Measurements from ENCODE around the gene PAQR8. TPM values are rescaled to one million over a fixed set of nuclear protein-coding genes. Genes with fewer than 3 reads are reported as not detected.
A peak's percentile ranks its signal among the peaks of the same experiment; 100 is the strongest.

The PAQR8 gene, protein sequence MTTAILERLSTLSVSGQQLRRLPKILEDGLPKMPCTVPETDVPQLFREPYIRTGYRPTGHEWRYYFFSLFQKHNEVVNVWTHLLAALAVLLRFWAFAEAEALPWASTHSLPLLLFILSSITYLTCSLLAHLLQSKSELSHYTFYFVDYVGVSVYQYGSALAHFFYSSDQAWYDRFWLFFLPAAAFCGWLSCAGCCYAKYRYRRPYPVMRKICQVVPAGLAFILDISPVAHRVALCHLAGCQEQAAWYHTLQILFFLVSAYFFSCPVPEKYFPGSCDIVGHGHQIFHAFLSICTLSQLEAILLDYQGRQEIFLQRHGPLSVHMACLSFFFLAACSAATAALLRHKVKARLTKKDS
- total RNA-seq, result 10 to 100 TPM; 25.7 to 26.4 TPM

GRCh38 chr6:52361945-52362442 is at the start of gene PAQR8:
Gene PAQR8 (plus strand): TSS chr6:52362151. CDS start chr6:52403214, 41,063 bp downstream.
- Mint-ChIP-seq H3K9me3 (no peaks in the 10 kb centered on the region), H3K27ac (peak within 1 kb of the TSS; percentile 88), H3K4me3 (peak within 1 kb of the TSS; percentile 95), H3K36me3 (peaks cover 20% of the 10 kb centered on the region), H3K27me3 (no peaks in the 10 kb centered on the region), H3K4me1 (peaks cover 31% of the 10 kb centered on the region)
- DNase-seq (peak; percentile 92), ATAC-seq (ENCODE audit: low read depth) (peak; percentile 89)
- POLR2A ChIA-PET, result interaction anchor here (0.7 to 3.2 kb wide), 27 partner anchors 11 to 102 kb away, joined by 3 to 61 read pairs (median 4); partner anchors contain the start of genes EFHC1 and MCM3

- H3K27ac Mint-ChIP-seq, result no peak overlapping the region
- peaks cover 17% of the 10 kb centered on the region for H3K4me1 Mint-ChIP-seq
- DNase-seq, result no peak
- POLR2A ChIA-PET, result interaction anchor here (1.9 kb wide), 1 partner anchor 50 kb away, joined by 4 read pairs; the partner anchor contains the start of gene PAQR8
- ATAC-seq (ENCODE audit: low read depth), result no peak
- H3K27me3 Mint-ChIP-seq, result no peaks in the 10 kb centered on the region
- H3K9me3 Mint-ChIP-seq, result no peaks in the 10 kb centered on the region
- no peak overlapping the region for H3K4me3 Mint-ChIP-seq
- no peaks in the 10 kb centered on the region for H3K36me3 Mint-ChIP-seq
These were observed 49.5 kb upstream of the PAQR8 start for GRCh38 chr6:52312461-52312860.

GRCh38 chr6:52314752-52315151 is 47.2 kb upstream of the PAQR8 start:
- H3K27ac Mint-ChIP-seq, result peak overlapping the region; percentile 3
- no peak for DNase-seq
- no peaks in the 10 kb centered on the region for H3K27me3 Mint-ChIP-seq
- peaks cover 19% of the 10 kb centered on the region for H3K4me1 Mint-ChIP-seq
- POLR2A ChIA-PET, result no interaction called here
- no peak overlapping the region for H3K4me3 Mint-ChIP-seq
- no peaks in the 10 kb centered on the region for H3K36me3 Mint-ChIP-seq
- no peaks in the 10 kb centered on the region for H3K9me3 Mint-ChIP-seq
- no peak for ATAC-seq (ENCODE audit: low read depth)

DNA sequence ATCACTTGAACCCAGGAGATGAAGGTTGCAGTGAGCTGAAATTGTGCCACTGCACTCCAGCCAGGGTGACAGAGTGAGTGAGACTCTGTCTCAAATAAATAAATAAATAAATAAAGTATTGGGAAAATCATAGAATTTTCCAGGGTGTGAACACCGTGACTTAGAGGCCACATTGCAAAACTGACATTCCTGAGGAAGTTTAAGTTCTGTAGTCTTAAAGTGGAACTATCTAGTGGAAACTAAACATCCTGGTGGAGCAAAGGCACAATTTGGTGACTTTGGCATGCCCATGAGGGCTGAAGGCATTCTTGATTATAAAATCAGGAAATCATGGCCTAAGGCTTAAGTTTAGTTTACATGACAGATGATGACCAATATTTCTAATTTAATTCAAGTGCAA is 44.7 kb upstream of the PAQR8 start:
- DNase-seq (no peak), ATAC-seq (ENCODE audit: low read depth) (no peak)
- Mint-ChIP-seq H3K27me3 (no peaks in the 10 kb centered on the region), H3K27ac (no peak overlapping the region), H3K4me3 (no peak overlapping the region), H3K4me1 (peaks cover 17% of the 10 kb centered on the region), H3K9me3 (no peaks in the 10 kb centered on the region), H3K36me3 (no peaks in the 10 kb centered on the region)
- POLR2A ChIA-PET, result no interaction called here

- Mint-ChIP-seq H3K4me3 (no peak overlapping the region), H3K27ac (no peak overlapping the region), H3K36me3 (no peaks in the 10 kb centered on the region), H3K9me3 (no peaks in the 10 kb centered on the region), H3K27me3 (no peaks in the 10 kb centered on the region), H3K4me1 (peaks cover 13% of the 10 kb centered on the region)
- POLR2A ChIA-PET, result interaction anchor here (0.9 kb wide), 1 partner anchor 13 kb away, joined by 3 read pairs; no protein-coding TSS in a partner anchor
- DNase-seq, result no peak
- ATAC-seq (ENCODE audit: low read depth), result peak; percentile 74
These were observed 43.9 kb upstream of the PAQR8 start for GRCh38 chr6:52317841-52318581.

GRCh38 chr6:52324189-52324588 is 37.8 kb upstream of the PAQR8 start:
- POLR2A ChIA-PET, result no interaction called here
- Mint-ChIP-seq H3K9me3 (no peaks in the 10 kb centered on the region), H3K27me3 (peaks cover 2% of the 10 kb centered on the region), H3K36me3 (no peaks in the 10 kb centered on the region), H3K4me1 (peaks cover 1% of the 10 kb centered on the region), H3K27ac (no peak overlapping the region), H3K4me3 (no peak overlapping the region)
- ATAC-seq (ENCODE audit: low read depth), result no peak
- DNase-seq, result no peak

- POLR2A ChIA-PET, result interaction anchor here (1.0 kb wide), 1 partner anchor 36 kb away, joined by 3 read pairs; the partner anchor contains the start of gene PAQR8
- DNase-seq, result no peak
- ATAC-seq (ENCODE audit: low read depth), result no peak
- peaks cover 1% of the 10 kb centered on the region for H3K4me1 Mint-ChIP-seq
- no peaks in the 10 kb centered on the region for H3K9me3 Mint-ChIP-seq
- no peaks in the 10 kb centered on the region for H3K36me3 Mint-ChIP-seq
- H3K27ac Mint-ChIP-seq, result no peak overlapping the region
- no peak overlapping the region for H3K4me3 Mint-ChIP-seq
- peaks cover 2% of the 10 kb centered on the region for H3K27me3 Mint-ChIP-seq
These were observed 36.1 kb upstream of the PAQR8 start for GRCh38 chr6:52325695-52326471.

DNA sequence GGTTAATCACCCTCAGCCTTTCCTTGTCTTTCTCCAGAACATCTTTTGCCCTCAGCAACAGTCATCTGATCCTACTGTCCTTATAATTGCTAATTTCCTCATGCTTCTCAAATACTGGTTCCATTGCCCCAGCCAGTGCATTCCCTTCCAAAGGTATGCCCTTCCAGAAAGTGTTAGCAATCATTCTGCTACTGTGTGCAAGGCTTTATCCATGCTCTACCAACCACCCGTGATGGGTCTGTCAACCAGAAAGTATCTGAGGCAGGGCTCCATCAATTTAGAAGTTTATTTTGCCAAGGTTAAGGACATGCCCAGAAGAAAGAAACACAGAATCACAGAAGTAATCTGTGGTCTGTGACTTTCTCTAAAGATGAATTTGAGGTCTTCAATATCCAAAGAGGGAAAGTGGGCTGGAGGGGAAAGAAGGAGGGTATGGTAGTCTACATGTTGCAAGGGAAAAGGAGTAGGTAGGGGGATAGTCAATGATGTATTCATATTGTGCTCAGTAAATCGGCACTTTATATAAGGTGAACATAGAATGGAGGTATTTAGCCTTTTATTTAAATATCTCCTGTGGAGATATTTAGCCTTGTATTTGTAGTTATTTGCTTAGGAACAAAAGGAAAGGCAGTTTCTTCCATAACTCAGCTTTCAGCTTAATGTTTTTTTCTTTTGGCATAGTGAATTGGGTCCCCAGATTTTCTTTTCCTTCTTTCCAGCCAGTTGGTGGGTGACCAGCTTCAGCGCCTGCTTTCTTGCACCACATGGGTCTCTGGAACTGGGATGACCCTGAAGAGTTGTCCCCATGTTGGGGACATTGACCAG is 35.2 kb upstream of the PAQR8 start:
- Mint-ChIP-seq H3K9me3 (no peaks in the 10 kb centered on the region), H3K27me3 (peaks cover 2% of the 10 kb centered on the region), H3K4me1 (peaks cover 2% of the 10 kb centered on the region), H3K27ac (no peak overlapping the region), H3K4me3 (no peak overlapping the region), H3K36me3 (no peaks in the 10 kb centered on the region)
- POLR2A ChIA-PET, result interaction anchor here (1.0 kb wide), 1 partner anchor 35 kb away, joined by 3 read pairs; the partner anchor contains the start of gene PAQR8
- DNase-seq (no peak), ATAC-seq (ENCODE audit: low read depth) (no peak)

- peaks cover 6% of the 10 kb centered on the region for H3K4me1 Mint-ChIP-seq
- no peak overlapping the region for H3K4me3 Mint-ChIP-seq
- no peaks in the 10 kb centered on the region for H3K36me3 Mint-ChIP-seq
- peaks cover 2% of the 10 kb centered on the region for H3K27me3 Mint-ChIP-seq
- POLR2A ChIA-PET, result no interaction called here
- no peaks in the 10 kb centered on the region for H3K9me3 Mint-ChIP-seq
- ATAC-seq (ENCODE audit: low read depth) (no peak), DNase-seq (no peak)
- no peak overlapping the region for H3K27ac Mint-ChIP-seq
These were observed 33.7 kb upstream of the PAQR8 start for GRCh38 chr6:52328303-52328662.

GRCh38 chr6:52328729-52329128 is 33.2 kb upstream of the PAQR8 start:
- Mint-ChIP-seq H3K27me3 (peaks cover 2% of the 10 kb centered on the region), H3K4me3 (no peak overlapping the region), H3K36me3 (no peaks in the 10 kb centered on the region), H3K4me1 (peaks cover 8% of the 10 kb centered on the region), H3K27ac (no peak overlapping the region), H3K9me3 (no peaks in the 10 kb centered on the region)
- DNase-seq (no peak), ATAC-seq (ENCODE audit: low read depth) (no peak)
- POLR2A ChIA-PET, result no interaction called here

- H3K9me3 Mint-ChIP-seq, result no peaks in the 10 kb centered on the region
- no peaks in the 10 kb centered on the region for H3K36me3 Mint-ChIP-seq
- H3K27me3 Mint-ChIP-seq, result peaks cover 2% of the 10 kb centered on the region
- H3K4me1 Mint-ChIP-seq, result peaks cover 18% of the 10 kb centered on the region
- H3K4me3 Mint-ChIP-seq, result no peak overlapping the region
- no peak overlapping the region for H3K27ac Mint-ChIP-seq
- POLR2A ChIA-PET, result interaction anchor here (1.1 to 1.2 kb wide), 2 partner anchors 12 to 31 kb away, joined by 3 to 4 read pairs; partner anchors contain the start of gene PAQR8
- ATAC-seq (ENCODE audit: low read depth) (no peak), DNase-seq (no peak)
These were observed 31.5 kb upstream of the PAQR8 start for GRCh38 chr6:52330470-52330869.

GRCh38 chr6:52331793-52332457 is 30.0 kb upstream of the PAQR8 start:
- POLR2A ChIA-PET, result interaction anchor here (1.2 kb wide), 1 partner anchor 30 kb away, joined by 4 read pairs; the partner anchor contains the start of gene PAQR8
- Mint-ChIP-seq H3K27me3 (peaks cover 2% of the 10 kb centered on the region), H3K4me3 (no peak overlapping the region), H3K36me3 (no peaks in the 10 kb centered on the region), H3K4me1 (peaks cover 28% of the 10 kb centered on the region), H3K27ac (no peak overlapping the region), H3K9me3 (no peaks in the 10 kb centered on the region)
- DNase-seq, result no peak
- no peak for ATAC-seq (ENCODE audit: low read depth)

Data from activated naive CD8-positive, alpha-beta T cell treated with anti-CD3 and anti-CD28 coated beads, Interleukin-2, amount 10 ng/mL, durations not matched to agents 7 days and 5 days (primary cell).